MM.1S (cell line): Measurements from ENCODE around the gene POLD4.

Source experiments
- DNase-seq: peaks from one replicate; pipeline ENCODE4 v3.0.0-alpha.2; 2015
- H2AFZ ChIP-seq: fragments of 300-600 bp; sonication (generic); 2 replicates; pipeline ENCODE4 v1.6.0; 2016; ENCODE audit warnings: antibody characterized with exemption, low read length
- H3F3A ChIP-seq: fragments of 300-600 bp; sonication (generic); 2 replicates; pipeline ENCODE4 v1.6.1; 2016; ENCODE audit warnings: mild to moderate bottlenecking, antibody characterized with exemption, low read length, moderate library complexity, mixed read lengths; ENCODE audit not compliant: insufficient read depth
- H3K27ac ChIP-seq: fragments of 300-600 bp; sonication (generic); 2 replicates; pipeline ENCODE4 v1.5.1; 2016; ENCODE audit warnings: mild to moderate bottlenecking, low read length
- H3K27me3 ChIP-seq: fragments of 300-600 bp; sonication (generic); replicated peaks from 2 replicates; pipeline ENCODE4 v1.6.0; 2016; ENCODE audit warnings: low read length; ENCODE audit not compliant: insufficient read depth
- H3K36me3 ChIP-seq: fragments of 300-600 bp; sonication (generic); replicated peaks from 2 replicates; pipeline ENCODE4 v1.6.1; 2016; ENCODE audit warnings: mild to moderate bottlenecking, low read length, mixed read lengths; ENCODE audit not compliant: insufficient read depth
- H3K4me1 ChIP-seq: fragments of 300-600 bp; sonication (generic); 2 replicates; pipeline ENCODE4 v1.6.1; 2016; ENCODE audit warnings: low read length, mixed read lengths
- H3K4me2 ChIP-seq: fragments of 300-600 bp; sonication (generic); 2 replicates; pipeline ENCODE4 v1.6.0; 2016; ENCODE audit warnings: low read depth, low read length
- H3K4me3 ChIP-seq: fragments of 300-600 bp; sonication (generic); 2 replicates; pipeline ENCODE4 v1.5.1; 2016; ENCODE audit warnings: low read length, mixed read lengths
- H3K79me2 ChIP-seq: fragments of 300-600 bp; sonication (generic); 2 replicates; pipeline ENCODE4 v1.6.1; 2016; ENCODE audit warnings: mixed run types, low read length, mixed read lengths
- H3K9ac ChIP-seq: fragments of 300-600 bp; sonication (generic); 2 replicates; pipeline ENCODE4 v1.6.1; 2016; ENCODE audit warnings: low read length, mixed read lengths
- H3K9me2 ChIP-seq: fragments of 300-600 bp; sonication (generic); replicated peaks from 2 replicates; pipeline ENCODE4 v1.6.1; 2016; ENCODE audit warnings: mild to moderate bottlenecking, low read length, mixed read lengths; ENCODE audit not compliant: insufficient read depth
- H3K9me3 ChIP-seq: fragments of 300-600 bp; sonication (generic); replicated peaks from 2 replicates; pipeline ENCODE4 v1.6.1; 2016; ENCODE audit warnings: mild to moderate bottlenecking, low read length, mixed read lengths; ENCODE audit not compliant: insufficient read depth
- H4K20me1 ChIP-seq: fragments of 300-600 bp; sonication (generic); 2 replicates; pipeline ENCODE4 v1.6.1; 2016; ENCODE audit warnings: mild to moderate bottlenecking, low read length, moderate library complexity, mixed read lengths; ENCODE audit not compliant: insufficient read depth
- EZH2 ChIP-seq: fragments of 300-600 bp; sonication (generic); optimal IDR thresholded peaks from 2 replicates; pipeline ENCODE3; 2017; ENCODE audit warnings: low read depth, mild to moderate bottlenecking, antibody characterized with exemption, low read length, mixed read lengths
- EZH2phosphoT487 ChIP-seq: fragments of 300-600 bp; sonication (generic); IDR thresholded peaks from 2 replicates; pipeline ENCODE4 v1.6.1; 2018; ENCODE audit warnings: antibody characterized with exemption, low read length
- TF ChIP-seq, protein P1 (sequence below): fragments of 300-600 bp; sonication (generic); IDR thresholded peaks from 2 replicates; pipeline ENCODE4 v1.5.1; 2016; ENCODE audit warnings: antibody characterized with exemption, low read length, mixed read lengths

Gene POLD4

DNA sequence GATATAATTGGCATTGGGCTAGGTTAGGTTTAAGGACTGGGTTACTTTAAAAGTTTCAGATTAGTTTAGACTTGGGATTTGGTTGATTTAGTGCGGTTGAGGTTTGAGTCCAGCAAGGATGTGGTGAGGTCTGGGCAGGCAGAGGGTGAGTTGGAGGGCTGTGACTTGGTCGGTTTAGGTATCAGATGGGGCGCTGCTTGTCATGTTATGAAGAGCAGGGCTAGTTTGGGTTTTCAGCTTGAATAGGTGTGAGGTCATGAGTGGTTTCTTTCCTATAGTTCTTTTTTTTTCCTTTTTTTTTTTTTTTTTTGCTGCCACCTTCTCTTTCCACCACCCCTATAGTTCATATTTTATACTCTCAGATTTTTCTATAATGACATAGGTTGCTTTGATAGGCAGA is 15.3 kb upstream of the POLD4 start:
- Histone ChIP-seq H2AFZ (no peak overlapping the region), H3K79me2 (no peaks in the 10 kb centered on the region), H3K36me3 (no peaks in the 10 kb centered on the region), H3F3A (peaks cover 4% of the 10 kb centered on the region; the same call in 1 of the 2 replicates), H3K9me2 (no peaks in the 10 kb centered on the region), H3K27ac (no peak overlapping the region), H3K9me3 (no peaks in the 10 kb centered on the region), H3K4me1 (no peaks in the 10 kb centered on the region), H4K20me1 (no peaks in the 10 kb centered on the region), H3K27me3 (no peaks in the 10 kb centered on the region), H3K4me3 (no peak overlapping the region), H3K9ac (no peak overlapping the region), H3K4me2 (no peak overlapping the region)
- no peak for TF ChIP-seq EZH2phosphoT487
- no peak for TF ChIP-seq EZH2
- TF ChIP-seq, protein P1, sequence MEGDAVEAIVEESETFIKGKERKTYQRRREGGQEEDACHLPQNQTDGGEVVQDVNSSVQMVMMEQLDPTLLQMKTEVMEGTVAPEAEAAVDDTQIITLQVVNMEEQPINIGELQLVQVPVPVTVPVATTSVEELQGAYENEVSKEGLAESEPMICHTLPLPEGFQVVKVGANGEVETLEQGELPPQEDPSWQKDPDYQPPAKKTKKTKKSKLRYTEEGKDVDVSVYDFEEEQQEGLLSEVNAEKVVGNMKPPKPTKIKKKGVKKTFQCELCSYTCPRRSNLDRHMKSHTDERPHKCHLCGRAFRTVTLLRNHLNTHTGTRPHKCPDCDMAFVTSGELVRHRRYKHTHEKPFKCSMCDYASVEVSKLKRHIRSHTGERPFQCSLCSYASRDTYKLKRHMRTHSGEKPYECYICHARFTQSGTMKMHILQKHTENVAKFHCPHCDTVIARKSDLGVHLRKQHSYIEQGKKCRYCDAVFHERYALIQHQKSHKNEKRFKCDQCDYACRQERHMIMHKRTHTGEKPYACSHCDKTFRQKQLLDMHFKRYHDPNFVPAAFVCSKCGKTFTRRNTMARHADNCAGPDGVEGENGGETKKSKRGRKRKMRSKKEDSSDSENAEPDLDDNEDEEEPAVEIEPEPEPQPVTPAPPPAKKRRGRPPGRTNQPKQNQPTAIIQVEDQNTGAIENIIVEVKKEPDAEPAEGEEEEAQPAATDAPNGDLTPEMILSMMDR, result no peak
- no peak for DNase-seq

DNA sequence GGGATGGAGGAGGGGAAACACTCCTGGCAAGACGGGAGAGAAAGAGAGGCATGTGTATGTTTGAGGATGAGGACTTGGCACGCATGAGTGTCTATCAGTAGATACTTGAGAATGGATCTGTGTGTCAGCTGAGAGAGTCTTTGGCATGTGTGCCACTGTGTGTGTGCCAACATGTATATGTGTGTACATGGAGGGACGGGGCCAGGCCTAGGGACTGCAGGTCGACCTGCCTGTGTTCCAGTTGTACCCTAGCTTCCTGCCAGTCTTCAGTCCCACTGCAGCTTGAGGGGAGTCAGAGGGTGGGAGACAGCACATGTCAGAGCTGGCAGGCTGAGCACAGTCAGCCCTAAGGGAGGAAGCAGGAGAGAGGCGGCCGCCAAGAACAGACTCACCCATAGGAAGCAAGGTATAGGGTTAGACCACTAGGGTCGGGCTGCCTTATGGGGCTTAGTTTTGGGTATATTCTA is 14.4 kb upstream of the POLD4 start:
- H3K27me3 ChIP-seq, result no peaks in the 10 kb centered on the region
- peaks cover 4% of the 10 kb centered on the region; the same call in 1 of the 2 replicates for H3F3A ChIP-seq
- no peaks in the 10 kb centered on the region for H3K36me3 ChIP-seq
- no peaks in the 10 kb centered on the region for H3K9me3 ChIP-seq
- no peak for DNase-seq
- H3K4me2 ChIP-seq, result no peak overlapping the region
- H3K4me1 ChIP-seq, result no peaks in the 10 kb centered on the region
- no peak overlapping the region for H3K27ac ChIP-seq
- H3K4me3 ChIP-seq, result no peak overlapping the region
- no peaks in the 10 kb centered on the region for H3K79me2 ChIP-seq
- H3K9me2 ChIP-seq, result no peaks in the 10 kb centered on the region
- no peak overlapping the region for H2AFZ ChIP-seq
- no peaks in the 10 kb centered on the region for H4K20me1 ChIP-seq
- no peak overlapping the region for H3K9ac ChIP-seq
- TF ChIP-seq EZH2 (no peak), EZH2phosphoT487 (no peak)
- TF ChIP-seq, protein P1, result no peak

DNA sequence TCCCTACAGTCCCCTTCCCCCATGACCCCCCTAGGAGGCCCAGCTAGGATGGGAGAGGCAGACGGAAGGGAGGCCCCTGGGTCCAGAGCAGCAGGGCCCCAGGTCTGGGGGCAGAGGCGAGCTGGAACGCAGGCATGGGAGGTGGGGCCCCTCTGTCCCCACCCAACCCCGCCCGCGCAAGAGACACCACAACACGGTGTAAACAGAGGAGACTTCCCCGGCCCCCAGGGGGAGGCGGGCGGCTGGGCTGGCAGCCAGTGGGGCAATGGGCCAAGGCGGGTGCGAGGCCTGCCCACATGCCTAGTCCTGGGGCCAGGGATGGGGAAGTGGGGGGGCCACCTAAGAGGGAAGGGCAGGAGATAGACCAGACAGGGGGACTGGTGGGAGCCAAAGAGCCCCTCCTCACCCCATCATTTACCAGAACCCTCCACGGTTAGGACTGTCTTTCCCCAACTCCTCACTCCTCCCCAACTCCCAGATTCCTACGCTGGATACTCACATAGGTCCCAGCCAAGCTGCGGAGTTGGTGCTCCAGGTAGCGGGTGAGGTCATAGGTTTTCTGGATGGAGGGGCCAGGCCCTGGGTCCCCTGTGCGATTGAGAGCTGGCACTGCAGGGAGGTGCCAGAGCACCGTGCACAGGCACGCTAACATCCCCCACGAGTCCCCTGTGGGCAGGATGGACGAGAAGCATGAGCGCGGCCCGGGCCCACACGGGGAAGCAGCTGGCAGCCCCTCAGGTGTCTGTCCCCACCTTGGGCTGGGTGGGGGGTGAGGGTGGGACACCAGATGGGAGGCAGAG is 13.8 kb upstream of the POLD4 start:
- Histone ChIP-seq H3F3A (peaks cover 4% of the 10 kb centered on the region; the same call in 1 of the 2 replicates), H2AFZ (no peak overlapping the region), H3K79me2 (no peaks in the 10 kb centered on the region), H3K9ac (no peak overlapping the region), H3K27ac (no peak overlapping the region), H3K36me3 (no peaks in the 10 kb centered on the region), H3K4me3 (no peak overlapping the region), H4K20me1 (no peaks in the 10 kb centered on the region), H3K27me3 (no peaks in the 10 kb centered on the region), H3K4me2 (no peak overlapping the region), H3K9me2 (no peaks in the 10 kb centered on the region), H3K4me1 (no peaks in the 10 kb centered on the region), H3K9me3 (no peaks in the 10 kb centered on the region)
- TF ChIP-seq EZH2 (no peak), EZH2phosphoT487 (no peak)
- TF ChIP-seq, protein P1, result no peak
- DNase-seq, result no peak
